Measurements from ENCODE around the gene FBXO27.
"Not testable (repeated sequence)": the region's sequence is repeated elsewhere in the genome, so short reads cannot be mapped to it uniquely, and the experiment has no call there.

DNA sequence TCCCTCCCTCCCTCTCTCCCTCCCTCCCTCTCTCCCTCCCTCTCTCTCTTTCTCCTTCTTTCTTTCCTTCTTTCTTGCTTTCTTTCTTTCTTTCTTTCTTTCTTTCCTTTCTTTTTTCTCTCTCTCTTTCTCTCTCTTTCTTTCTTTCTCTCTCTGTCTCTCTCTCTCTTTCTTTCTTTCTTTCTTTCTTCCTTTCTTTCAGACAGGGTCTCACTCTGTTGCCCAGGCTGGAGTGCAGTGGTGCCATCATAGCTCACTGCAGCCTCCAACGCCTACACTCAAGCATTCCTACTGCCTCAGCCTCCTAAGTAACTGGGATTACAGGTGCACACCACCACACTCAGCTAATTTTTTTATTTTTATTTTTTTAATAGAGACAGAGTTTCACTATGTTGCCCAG lies 42.7 kb downstream of the FBXO27 start:
- TF ChIP-seq, protein P1, sequence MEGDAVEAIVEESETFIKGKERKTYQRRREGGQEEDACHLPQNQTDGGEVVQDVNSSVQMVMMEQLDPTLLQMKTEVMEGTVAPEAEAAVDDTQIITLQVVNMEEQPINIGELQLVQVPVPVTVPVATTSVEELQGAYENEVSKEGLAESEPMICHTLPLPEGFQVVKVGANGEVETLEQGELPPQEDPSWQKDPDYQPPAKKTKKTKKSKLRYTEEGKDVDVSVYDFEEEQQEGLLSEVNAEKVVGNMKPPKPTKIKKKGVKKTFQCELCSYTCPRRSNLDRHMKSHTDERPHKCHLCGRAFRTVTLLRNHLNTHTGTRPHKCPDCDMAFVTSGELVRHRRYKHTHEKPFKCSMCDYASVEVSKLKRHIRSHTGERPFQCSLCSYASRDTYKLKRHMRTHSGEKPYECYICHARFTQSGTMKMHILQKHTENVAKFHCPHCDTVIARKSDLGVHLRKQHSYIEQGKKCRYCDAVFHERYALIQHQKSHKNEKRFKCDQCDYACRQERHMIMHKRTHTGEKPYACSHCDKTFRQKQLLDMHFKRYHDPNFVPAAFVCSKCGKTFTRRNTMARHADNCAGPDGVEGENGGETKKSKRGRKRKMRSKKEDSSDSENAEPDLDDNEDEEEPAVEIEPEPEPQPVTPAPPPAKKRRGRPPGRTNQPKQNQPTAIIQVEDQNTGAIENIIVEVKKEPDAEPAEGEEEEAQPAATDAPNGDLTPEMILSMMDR (CRISPR knock-in tag; IDR thresholded peaks at IDR 0.05) = not testable (repeated sequence)
- TF ChIP-seq SP4 (CRISPR knock-in tag; IDR thresholded peaks at IDR 0.05); MAX (IDR thresholded peaks at IDR 0.05); PRDM15 (CRISPR knock-in tag; IDR thresholded peaks at IDR 0.05); STAT6 (CRISPR knock-in tag; IDR thresholded peaks at IDR 0.05; ENCODE audit: borderline replicate concordance): not testable (repeated sequence)
